CD1c-positive myeloid dendritic cell (primary cell): ENCODE data around the gene CCNB1.
"Not testable (repeated sequence)": the region's sequence is repeated elsewhere in the genome, so short reads cannot be mapped to it uniquely, and the experiment has no call there.

Source experiments
- DNase-seq: peaks from one replicate; pipeline ENCODE4 v3.0.0-alpha.2; 2016; ENCODE audit errors: extremely low spot score

The CCNB1 gene

GRCh38 chr5:69166686-69167492 lies at the start of gene CCNB1:
TSS of gene CCNB1 (plus strand) at chr5:69167150. CDS start at chr5:69167263, 113 bp downstream.
- DNase-seq, result peak; percentile 99

GRCh38 chr5:69129413-69129812 lies 37.5 kb upstream of the CCNB1 start:
- DNase-seq, result no peak

DNA sequence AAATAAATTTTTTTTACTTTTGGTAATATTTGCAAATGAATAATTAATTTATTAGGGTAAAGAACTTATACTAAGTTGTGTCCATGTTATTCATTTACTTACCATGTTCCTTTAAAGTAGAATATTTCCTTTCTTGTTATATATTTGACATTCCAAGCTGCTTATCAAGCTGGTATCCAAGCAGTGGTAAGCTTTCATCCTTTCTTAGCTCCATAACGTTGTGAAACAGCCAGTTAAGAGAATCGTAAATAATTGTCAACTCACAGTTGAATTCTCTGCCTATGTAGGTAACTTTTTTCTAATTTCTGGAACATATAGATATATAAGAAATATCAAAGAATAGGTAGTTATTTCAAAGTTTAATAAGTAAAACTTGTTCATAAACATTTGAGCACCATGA lies 36.7 kb upstream of the CCNB1 start:
- no peak for DNase-seq

GRCh38 chr5:69131304-69131703 lies 35.6 kb upstream of the CCNB1 start:
- DNase-seq, result no peak

- DNase-seq, result no peak
Measured at GRCh38 chr5:69134126-69134525, 32.8 kb upstream of the CCNB1 start.

- no peak for DNase-seq
Measured at GRCh38 chr5:69136293-69136692, 30.7 kb upstream of the CCNB1 start.

- not testable (repeated sequence) for DNase-seq
Measured at GRCh38 chr5:69137208-69137607, 29.7 kb upstream of the CCNB1 start.

DNA sequence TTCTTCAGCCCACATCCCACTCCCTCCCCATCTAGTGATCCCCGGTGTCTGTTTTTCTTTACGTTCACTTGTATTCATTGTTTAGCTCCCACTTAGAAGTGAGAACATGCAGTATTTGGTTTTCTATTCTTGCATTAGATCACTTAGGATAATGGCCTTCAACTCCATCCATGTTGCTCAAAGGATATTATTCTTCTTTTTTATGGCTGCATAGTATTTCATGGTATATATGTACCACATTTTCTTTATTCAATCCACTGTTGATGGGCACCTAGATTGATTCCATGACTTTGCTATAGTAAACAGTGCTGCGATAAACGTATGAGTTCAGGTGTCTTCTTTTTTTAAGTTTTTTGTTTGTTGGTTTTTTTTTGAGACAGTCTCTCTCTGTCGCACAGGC lies 29.1 kb upstream of the CCNB1 start:
- no peak for DNase-seq

DNA sequence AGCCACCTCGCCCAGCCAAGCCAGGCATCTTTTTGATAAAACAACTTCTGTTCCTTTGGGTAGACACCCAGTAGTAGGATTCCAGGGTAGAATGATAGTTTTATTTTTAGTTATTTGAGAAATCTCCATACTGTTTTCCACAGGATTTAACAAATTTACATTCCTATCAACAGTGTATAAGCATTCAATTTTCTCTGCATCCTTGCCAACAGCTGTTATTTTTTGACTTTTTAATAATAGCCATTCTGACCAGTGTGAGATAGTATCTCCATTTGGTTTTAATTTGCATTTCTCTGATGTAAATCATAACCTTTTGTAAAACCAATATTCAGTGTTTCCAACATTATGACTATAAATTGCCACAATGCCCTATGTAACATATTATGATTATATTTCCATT lies 28.2 kb upstream of the CCNB1 start:
- DNase-seq, result no peak

- DNase-seq, result not testable (repeated sequence)
Measured at GRCh38 chr5:69140239-69140638, 26.7 kb upstream of the CCNB1 start.

DNA sequence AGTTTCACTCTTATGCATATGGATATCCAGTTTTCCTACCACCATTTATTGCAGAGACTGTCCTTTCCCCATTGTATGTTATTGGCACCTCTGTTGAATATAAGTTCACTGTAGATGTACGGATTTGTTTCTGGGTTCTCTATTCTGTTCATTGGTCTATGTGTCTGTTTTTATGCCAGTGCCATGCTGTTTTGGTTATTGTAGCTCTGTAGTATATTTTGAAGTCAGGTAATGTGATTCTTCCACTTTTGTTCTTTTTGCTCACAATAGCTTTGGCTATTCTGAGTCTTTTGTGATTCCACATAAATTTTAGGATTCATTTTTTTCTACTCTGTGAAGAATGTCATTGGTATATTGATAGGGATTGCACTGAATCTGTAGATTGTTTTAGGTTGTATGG lies 26.1 kb upstream of the CCNB1 start:
- no peak for DNase-seq

GRCh38 chr5:69148576-69148975 lies 18.4 kb upstream of the CCNB1 start:
- not testable (repeated sequence) for DNase-seq

GRCh38 chr5:69148981-69149675 lies 17.8 kb upstream of the CCNB1 start:
- DNase-seq, result no peak

- no peak for DNase-seq
Measured at GRCh38 chr5:69149676-69150010, 17.3 kb upstream of the CCNB1 start.

DNA sequence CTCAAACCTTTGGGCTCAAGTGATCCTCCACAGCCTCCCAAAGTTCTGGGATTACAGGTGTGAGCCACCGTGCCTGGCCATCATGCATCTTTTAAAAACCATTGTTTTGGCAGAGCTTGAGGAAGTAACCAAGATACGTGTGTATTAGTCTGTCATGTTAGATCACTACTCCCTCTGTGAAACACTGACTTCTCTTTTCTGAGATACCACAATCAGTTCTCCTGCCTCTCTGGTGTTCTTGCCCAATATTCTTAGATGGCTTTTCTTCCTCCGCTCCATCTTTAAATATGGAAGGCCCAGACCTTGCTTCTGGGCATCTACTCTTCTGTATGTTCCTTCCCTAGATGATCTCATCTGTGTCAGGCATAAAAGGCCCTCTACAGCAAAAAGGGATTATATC lies 14.2 kb upstream of the CCNB1 start:
- peak; percentile 40 for DNase-seq

- DNase-seq, result no peak
Measured at GRCh38 chr5:69156456-69156855, 10.5 kb upstream of the CCNB1 start.

DNA sequence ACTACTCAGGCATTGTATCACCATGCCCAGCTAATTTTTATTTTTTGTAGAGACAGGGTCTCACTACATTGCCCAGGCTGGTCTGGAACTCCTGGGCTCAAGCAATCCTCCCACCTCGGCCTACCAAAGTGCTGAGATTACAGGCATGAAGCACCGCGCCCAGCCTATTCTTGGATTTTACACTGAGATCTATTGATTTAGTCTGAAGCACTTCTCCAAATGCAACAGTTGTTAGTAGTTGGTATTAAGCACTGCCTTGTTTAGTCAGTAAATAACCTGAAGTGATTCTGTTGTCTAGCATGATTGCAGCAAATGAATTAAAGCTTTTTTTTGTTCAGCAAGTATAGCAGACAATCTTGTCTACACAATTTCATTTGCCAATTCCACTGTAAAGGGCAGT lies 8.9 kb upstream of the CCNB1 start:
- no peak for DNase-seq

DNA sequence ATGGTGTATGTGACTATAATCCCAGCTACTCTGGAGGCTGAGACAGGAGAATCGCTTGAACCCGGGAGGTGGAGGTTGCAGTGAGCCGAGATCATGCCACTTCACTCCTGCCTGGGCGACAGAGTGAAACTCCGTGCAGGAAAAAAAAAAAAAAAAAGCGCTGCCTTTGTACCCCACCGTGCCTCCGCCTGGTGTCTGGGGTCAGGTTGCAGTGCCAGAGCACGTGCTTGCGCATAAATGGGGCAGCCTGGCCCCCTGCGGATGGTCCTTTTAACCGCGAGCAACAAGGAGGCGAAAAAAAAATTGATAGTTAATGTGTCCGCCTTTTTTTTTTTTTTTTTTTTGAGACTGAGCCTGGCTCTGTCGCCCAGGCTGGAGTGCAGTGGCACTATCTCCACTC lies 6.3 kb upstream of the CCNB1 start:
- no peak for DNase-seq

GRCh38 chr5:69167493-69167855 lies 524 bp downstream of the CCNB1 start:
- no peak for DNase-seq

DNA sequence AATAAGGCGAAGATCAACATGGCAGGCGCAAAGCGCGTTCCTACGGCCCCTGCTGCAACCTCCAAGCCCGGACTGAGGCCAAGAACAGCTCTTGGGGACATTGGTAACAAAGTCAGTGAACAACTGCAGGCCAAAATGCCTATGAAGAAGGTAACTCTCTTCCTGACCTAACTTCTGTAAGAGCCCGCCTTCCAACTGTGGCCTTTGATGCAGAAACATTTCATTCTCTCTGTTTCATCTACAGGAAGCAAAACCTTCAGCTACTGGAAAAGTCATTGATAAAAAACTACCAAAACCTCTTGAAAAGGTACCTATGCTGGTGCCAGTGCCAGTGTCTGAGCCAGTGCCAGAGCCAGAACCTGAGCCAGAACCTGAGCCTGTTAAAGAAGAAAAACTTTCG lies 979 bp downstream of the CCNB1 start:
- no peak for DNase-seq

- DNase-seq, result no peak
Measured at GRCh38 chr5:69170495-69170894, 3.5 kb downstream of the CCNB1 start.

DNA sequence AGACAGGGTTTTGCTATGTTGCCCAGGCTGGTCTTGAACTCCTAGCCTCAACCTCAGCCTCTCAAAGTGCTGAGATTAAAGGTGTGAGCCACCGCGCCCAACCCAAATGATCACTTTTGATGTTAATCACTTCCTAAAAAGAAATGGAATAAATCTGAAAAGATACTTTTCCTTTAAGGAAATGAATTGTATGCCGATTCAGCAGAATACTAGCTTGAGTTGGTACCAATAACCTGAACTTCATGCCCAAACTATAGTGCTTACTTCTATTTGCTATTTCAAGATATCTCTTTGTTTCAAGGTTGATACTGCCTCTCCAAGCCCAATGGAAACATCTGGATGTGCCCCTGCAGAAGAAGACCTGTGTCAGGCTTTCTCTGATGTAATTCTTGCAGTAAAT lies 4.0 kb downstream of the CCNB1 start:
- no peak for DNase-seq

DNA sequence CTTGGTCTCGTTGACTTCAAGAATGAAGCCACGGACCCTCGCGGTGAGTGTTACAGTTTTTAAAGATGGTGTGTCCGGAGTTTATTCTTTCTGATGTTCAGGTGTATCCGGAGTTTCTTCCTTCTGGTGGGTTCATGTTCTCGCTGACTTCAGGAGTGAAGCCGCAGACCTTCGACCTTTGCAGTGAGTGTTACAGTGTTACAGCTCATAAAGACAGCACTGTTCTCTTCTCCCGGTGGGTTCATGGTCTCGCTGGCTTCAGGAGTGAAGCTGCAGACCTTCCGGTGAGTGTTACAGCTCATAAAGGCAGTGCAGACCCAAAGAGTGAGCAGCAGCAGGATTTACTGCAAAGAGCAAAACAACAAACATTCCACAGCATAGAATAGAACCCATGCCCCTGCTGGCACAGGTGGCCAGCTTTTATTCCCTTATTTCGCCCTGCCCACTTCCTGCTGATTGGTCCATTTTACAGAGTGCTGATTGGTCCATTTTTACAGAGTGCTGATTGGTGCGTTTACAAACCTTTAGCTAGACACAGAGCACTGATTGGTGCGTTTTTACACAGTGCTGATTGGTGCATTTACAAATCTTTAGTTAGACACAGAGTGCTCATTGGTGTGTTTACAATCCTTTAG lies 14.8 kb downstream of the CCNB1 start:
- not testable (repeated sequence) for DNase-seq
